Neural progenitor cell (in vitro differentiated cells): ENCODE results near the gene GNG4. TPM values are rescaled to one million over a fixed set of nuclear protein-coding genes. Genes with fewer than 3 reads are reported as not detected.
A peak's percentile ranks its signal among the peaks of the same experiment; 100 is the strongest.

Experiments used
- DNase-seq: peaks from one replicate; pipeline ENCODE4 v3.0.0-alpha.2; 2016; ENCODE audit warnings: low spot score
- H2AFZ ChIP-seq: fragments of 200-600 bp; sonication (generic); replicated peaks from 2 replicates; pipeline ENCODE4 v1.6.1; 2016; ENCODE audit warnings: antibody characterized with exemption
- H3F3A ChIP-seq: fragments of 200-600 bp; sonication (generic); 2 replicates; pipeline ENCODE4 v1.6.1; 2016; ENCODE audit warnings: antibody characterized with exemption, low read depth
- H3K27ac ChIP-seq: fragments of 200-600 bp; sonication (generic); 2 replicates; pipeline ENCODE4 v1.5.1; 2016; ENCODE audit warnings: mild to moderate bottlenecking
- H3K27me3 ChIP-seq: fragments of 200-600 bp; sonication (generic); 2 replicates; pipeline ENCODE4 v1.6.1; 2016; ENCODE audit warnings: mild to moderate bottlenecking, moderate library complexity
- H3K36me3 ChIP-seq: fragments of 200-600 bp; sonication (generic); 2 replicates; pipeline ENCODE4 v1.5.1; 2016
- H3K4me1 ChIP-seq: fragments of 200-600 bp; sonication (generic); 2 replicates; pipeline ENCODE4 v1.6.1; 2016; ENCODE audit warnings: mixed run types
- H3K4me2 ChIP-seq: fragments of 200-600 bp; sonication (generic); 2 replicates; pipeline ENCODE4 v1.6.1; 2016
- H3K4me3 ChIP-seq: fragments of 200-600 bp; sonication (generic); 2 replicates; pipeline ENCODE4 v1.5.1; 2016
- H3K79me2 ChIP-seq: fragments of 200-600 bp; sonication (generic); 2 replicates; pipeline ENCODE4 v1.6.1; 2016; ENCODE audit warnings: low read depth
- H3K9ac ChIP-seq: fragments of 200-600 bp; sonication (generic); 2 replicates; pipeline ENCODE4 v1.6.1; 2016
- H3K9me3 ChIP-seq: fragments of 200-600 bp; sonication (generic); 2 replicates; pipeline ENCODE4 v1.5.1; 2016; ENCODE audit warnings: low read depth
- H4K20me1 ChIP-seq: fragments of 200-600 bp; sonication (generic); 2 replicates; pipeline ENCODE4 v1.6.1; 2016; ENCODE audit warnings: low read depth
- H3K27ac Mint-ChIP-seq: 3 replicates; pipeline ENCODE4 v1.8.0; 2021; ENCODE audit warnings: mixed read lengths
- H3K27me3 Mint-ChIP-seq: 2 replicates; pipeline ENCODE4 v1.8.0; 2022; ENCODE audit warnings: low read depth, mild to moderate bottlenecking, inconsistent platforms, moderate library complexity, mixed read lengths; ENCODE audit not compliant: insufficient read depth
- H3K36me3 Mint-ChIP-seq: 3 replicates; pipeline ENCODE4 v1.8.0; 2021; ENCODE audit warnings: mixed read lengths
- H3K4me1 Mint-ChIP-seq: 3 replicates; pipeline ENCODE4 v1.8.0; 2021; ENCODE audit warnings: mixed read lengths
- H3K4me3 Mint-ChIP-seq: 3 replicates; pipeline ENCODE4 v1.8.0; 2021; ENCODE audit warnings: mild to moderate bottlenecking, moderate library complexity, mixed read lengths
- H3K9me3 Mint-ChIP-seq: 3 replicates; pipeline ENCODE4 v1.8.0; 2020; ENCODE audit warnings: mixed read lengths
- EZH2 ChIP-seq: fragments of 200-600 bp; sonication (generic); IDR thresholded peaks from 2 replicates; pipeline ENCODE4 v1.6.1; 2017; ENCODE audit warnings: antibody characterized with exemption, mild to moderate bottlenecking, moderate library complexity
- EZH2phosphoT487 ChIP-seq: fragments of 200-600 bp; sonication (generic); IDR thresholded peaks from 2 replicates; pipeline ENCODE4 v1.6.1; 2017; ENCODE audit warnings: antibody characterized with exemption
- total RNA-seq: library from RNA; depleted of rRNA; stranded (reverse); fragments of >200 nt; gene quantifications from 2 replicates; pipeline ENCODE4 v1.2.3, GENCODE V29; 2015; ENCODE audit warnings: low replicate concordance
- TF ChIP-seq, protein P1 (sequence below): fragments of 200-600 bp; sonication (generic); IDR thresholded peaks from 2 replicates; pipeline ENCODE4 v1.5.1; 2017; ENCODE audit warnings: antibody characterized with exemption, mild to moderate bottlenecking

The GNG4 gene
- total RNA-seq, 1 donor from 2014 or later: 14.9 TPM

DNA sequence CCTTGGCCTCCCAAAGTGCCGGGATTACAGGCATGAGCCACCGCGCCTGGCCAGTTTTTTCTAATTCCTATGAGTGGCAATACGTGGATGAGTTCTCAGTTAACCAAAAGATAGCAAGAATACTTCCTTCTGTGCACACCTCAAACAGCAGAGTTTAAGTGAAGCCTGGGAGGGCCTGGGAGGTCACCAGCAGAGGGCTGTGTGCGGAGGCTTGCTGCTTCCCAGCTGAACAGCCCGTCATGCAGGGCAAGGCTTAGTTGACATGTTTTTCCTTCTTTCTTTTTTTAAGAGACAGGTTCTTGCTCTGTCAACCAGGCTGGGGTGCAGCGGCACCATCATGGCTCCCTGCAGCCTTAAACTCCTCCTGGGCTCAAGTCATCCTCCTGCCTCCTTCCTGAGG, 17.8 kb downstream of the GNG4 start:
- Histone ChIP-seq H3K36me3 (no peaks in the 10 kb centered on the region), H3K9ac (no peak overlapping the region), H3F3A (no peaks in the 10 kb centered on the region), H4K20me1 (no peaks in the 10 kb centered on the region), H3K4me1 (peaks cover 15% of the 10 kb centered on the region), H3K9me3 (no peaks in the 10 kb centered on the region), H3K27me3 (no peaks in the 10 kb centered on the region), H3K4me3 (no peak overlapping the region), H3K27ac (no peak overlapping the region), H3K4me2 (peak overlapping the region; percentile 14), H2AFZ (peak overlapping the region; percentile 19), H3K79me2 (no peaks in the 10 kb centered on the region)
- Mint-ChIP-seq H3K4me1 (peaks cover 24% of the 10 kb centered on the region), H3K4me3 (no peak overlapping the region), H3K27ac (peak overlapping the region; percentile 68), H3K36me3 (no peaks in the 10 kb centered on the region), H3K27me3 (peaks cover 2% of the 10 kb centered on the region), H3K9me3 (no peaks in the 10 kb centered on the region)
- DNase-seq: peak; percentile 38
- TF ChIP-seq EZH2 (no peak), EZH2phosphoT487 (no peak)
- TF ChIP-seq, protein P1, sequence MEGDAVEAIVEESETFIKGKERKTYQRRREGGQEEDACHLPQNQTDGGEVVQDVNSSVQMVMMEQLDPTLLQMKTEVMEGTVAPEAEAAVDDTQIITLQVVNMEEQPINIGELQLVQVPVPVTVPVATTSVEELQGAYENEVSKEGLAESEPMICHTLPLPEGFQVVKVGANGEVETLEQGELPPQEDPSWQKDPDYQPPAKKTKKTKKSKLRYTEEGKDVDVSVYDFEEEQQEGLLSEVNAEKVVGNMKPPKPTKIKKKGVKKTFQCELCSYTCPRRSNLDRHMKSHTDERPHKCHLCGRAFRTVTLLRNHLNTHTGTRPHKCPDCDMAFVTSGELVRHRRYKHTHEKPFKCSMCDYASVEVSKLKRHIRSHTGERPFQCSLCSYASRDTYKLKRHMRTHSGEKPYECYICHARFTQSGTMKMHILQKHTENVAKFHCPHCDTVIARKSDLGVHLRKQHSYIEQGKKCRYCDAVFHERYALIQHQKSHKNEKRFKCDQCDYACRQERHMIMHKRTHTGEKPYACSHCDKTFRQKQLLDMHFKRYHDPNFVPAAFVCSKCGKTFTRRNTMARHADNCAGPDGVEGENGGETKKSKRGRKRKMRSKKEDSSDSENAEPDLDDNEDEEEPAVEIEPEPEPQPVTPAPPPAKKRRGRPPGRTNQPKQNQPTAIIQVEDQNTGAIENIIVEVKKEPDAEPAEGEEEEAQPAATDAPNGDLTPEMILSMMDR: peak; percentile 34

DNA sequence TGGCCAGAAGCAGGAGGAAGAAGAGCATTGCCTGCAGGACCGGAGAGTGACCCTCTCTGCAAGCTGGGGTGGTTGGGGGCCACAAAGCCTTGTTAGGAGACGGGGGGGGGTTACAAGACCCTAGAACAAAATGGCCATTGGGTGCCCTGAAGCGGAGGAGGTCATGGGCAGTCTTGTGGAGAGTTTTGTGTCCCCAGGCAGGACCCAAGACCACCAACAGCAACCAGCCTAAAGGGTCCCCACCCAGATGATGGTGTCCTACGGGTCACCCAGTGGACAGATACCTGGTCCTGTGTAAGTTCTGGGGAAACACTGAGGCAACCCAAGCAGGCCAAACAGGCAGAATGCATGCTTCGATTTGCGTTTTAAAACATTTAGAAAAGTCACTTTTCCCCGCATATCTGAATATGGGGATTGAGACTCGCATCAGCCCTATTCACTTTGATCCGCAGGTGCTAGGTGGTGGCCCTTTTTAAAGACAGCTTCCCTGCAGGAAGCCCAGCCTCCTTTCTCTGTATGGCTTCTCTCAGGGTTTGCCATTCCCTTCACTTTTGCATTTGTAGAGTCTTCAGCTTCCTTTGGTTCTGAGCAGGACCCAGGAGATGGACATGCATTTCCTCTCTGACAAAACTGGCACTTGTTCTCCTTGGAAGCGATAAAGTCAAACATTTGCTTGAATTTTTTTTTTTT, 21.1 kb downstream of the GNG4 start:
- peaks cover 30% of the 10 kb centered on the region for H3K4me1 Mint-ChIP-seq

DNA sequence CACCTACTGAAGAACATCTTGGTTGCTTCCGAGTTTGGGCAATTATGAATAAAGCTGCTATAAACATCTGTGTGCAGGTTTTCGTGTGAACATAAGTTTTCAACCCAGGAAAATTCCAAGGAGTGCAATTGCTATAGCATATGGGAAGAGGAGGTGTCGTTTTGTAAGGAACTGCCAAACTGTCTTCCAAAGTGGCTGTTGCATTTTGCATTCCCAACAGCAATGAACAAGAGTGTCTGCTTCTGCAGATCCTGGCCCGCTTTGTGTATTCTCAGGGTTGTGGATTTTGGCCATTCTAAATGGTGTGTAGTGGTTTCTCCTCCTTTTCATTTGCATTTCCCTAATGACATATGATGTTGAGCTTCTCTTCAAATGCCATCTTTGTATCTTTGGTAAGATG, 23.8 kb downstream of the GNG4 start:
- TF ChIP-seq EZH2phosphoT487 (no peak), EZH2 (no peak)
- TF ChIP-seq, protein P1: no peak
- H3K27me3 ChIP-seq: no peaks in the 10 kb centered on the region
- H3F3A ChIP-seq: no peaks in the 10 kb centered on the region
- H2AFZ ChIP-seq: no peak overlapping the region
- H3K27me3 Mint-ChIP-seq: peaks cover 3% of the 10 kb centered on the region
- H3K4me2 ChIP-seq: no peak overlapping the region
- peaks cover 2% of the 10 kb centered on the region for H3K36me3 Mint-ChIP-seq
- H3K4me3 ChIP-seq: no peak overlapping the region
- no peak for DNase-seq
- H3K4me1 Mint-ChIP-seq: peaks cover 22% of the 10 kb centered on the region
- H3K4me3 Mint-ChIP-seq: no peak overlapping the region
- H3K36me3 ChIP-seq: no peaks in the 10 kb centered on the region
- H3K9me3 Mint-ChIP-seq: no peaks in the 10 kb centered on the region
- H3K27ac ChIP-seq: no peak overlapping the region
- H3K9ac ChIP-seq: no peak overlapping the region
- H4K20me1 ChIP-seq: no peaks in the 10 kb centered on the region
- peaks cover 4% of the 10 kb centered on the region for H3K4me1 ChIP-seq
- no peaks in the 10 kb centered on the region for H3K9me3 ChIP-seq
- no peak overlapping the region for H3K27ac Mint-ChIP-seq
- H3K79me2 ChIP-seq: no peaks in the 10 kb centered on the region

More for the DNA sequence above, 21.1 kb downstream of the GNG4 start:
- Histone ChIP-seq H3K4me1 (peaks cover 15% of the 10 kb centered on the region), H3K27me3 (no peaks in the 10 kb centered on the region), H2AFZ (no peak overlapping the region), H4K20me1 (no peaks in the 10 kb centered on the region), H3K4me3 (no peak overlapping the region), H3K9me3 (no peaks in the 10 kb centered on the region), H3K79me2 (no peaks in the 10 kb centered on the region), H3F3A (no peaks in the 10 kb centered on the region), H3K27ac (no peak overlapping the region), H3K9ac (no peak overlapping the region), H3K4me2 (no peak overlapping the region), H3K36me3 (no peaks in the 10 kb centered on the region)
- DNase-seq: no peak
- peaks cover 3% of the 10 kb centered on the region for H3K27me3 Mint-ChIP-seq
- TF ChIP-seq, protein P1: no peak
- TF ChIP-seq EZH2phosphoT487 (no peak), EZH2 (no peak)
- no peak overlapping the region for H3K4me3 Mint-ChIP-seq
- no peak overlapping the region for H3K27ac Mint-ChIP-seq
- no peaks in the 10 kb centered on the region for H3K36me3 Mint-ChIP-seq
- H3K9me3 Mint-ChIP-seq: no peaks in the 10 kb centered on the region
